ENCODE data around the gene MOB3A.

Gene MOB3A

DNA sequence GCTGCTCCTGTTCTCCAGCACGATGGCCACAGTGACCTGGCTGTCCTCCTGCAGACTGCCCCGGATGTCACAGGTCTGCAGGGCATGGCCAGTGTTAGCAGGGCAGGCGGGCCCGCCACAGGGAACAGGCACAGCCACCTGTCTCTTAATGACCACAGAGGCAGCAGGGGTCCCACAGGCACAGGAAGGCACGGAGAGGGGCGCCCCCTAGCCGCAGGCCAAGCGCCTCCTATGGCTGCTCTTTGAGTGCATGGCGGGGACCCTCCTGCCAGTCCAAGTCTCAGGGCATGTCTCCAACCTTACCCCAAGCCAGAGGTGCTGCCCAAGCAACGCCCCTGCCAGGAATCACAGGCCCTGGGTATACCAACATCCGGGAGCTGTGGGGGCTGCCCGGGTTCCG, 14.7 kb upstream of the MOB3A start:
- no peak overlapping the region for H3K4me2 ChIP-seq (ENCODE audit: insufficient read depth, low read length)
- no peak overlapping the region for H3K27ac ChIP-seq (ENCODE audit: low read length)

DNA sequence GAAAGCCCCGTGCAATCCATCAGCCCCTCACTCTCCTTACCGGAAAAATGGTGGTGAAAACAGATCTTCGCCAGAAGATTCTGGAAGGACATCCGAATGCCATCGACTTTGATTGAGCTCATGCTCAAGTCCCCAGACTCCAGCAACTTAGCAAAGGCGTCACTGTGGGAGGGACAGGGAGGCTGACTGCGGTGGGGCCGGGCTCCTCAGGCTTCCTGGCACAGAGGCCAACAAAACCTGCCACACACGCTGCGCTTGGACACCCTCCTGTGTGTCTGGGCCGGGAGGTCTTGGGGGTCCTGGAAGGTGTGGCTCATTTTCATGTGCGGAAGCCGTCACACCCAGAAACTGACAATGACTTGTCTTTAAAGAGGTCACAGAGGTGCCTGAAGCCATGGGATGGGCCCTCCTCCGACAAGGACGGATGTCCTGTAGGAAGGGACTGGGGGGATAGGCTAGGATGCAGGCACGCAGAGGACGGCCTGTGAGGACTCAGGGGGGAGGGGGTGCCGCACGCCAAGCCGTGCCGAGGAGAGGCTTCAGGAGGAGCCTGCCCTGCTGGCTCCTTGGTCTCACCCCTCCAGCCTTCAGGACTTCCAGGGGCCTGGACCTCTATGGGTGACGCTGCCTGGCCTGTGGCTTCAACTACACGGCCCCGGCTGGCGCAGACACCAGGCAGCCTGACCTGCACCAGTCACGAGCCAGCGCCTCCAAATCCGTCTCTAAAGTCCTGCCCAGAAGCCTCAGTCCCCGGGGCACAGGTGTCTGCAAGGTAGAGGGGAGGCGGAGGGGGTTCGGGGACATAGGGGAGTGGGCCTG, 13.1 kb upstream of the MOB3A start:
- no peak overlapping the region for H3K4me2 ChIP-seq (ENCODE audit: insufficient read depth, low read length)
- H3K4me1 ChIP-seq (ENCODE audit: insufficient read depth, low read length): no peaks in the 10 kb centered on the region
- no peak overlapping the region for H3K27ac ChIP-seq (ENCODE audit: low read length)
- TF ChIP-seq EZH2 (IDR thresholded peaks at IDR 0.05; ENCODE audit: borderline replicate concordance, low read depth, low read length, severe bottlenecking): no peak
- peaks cover 96% of the 10 kb centered on the region for H3K36me3 ChIP-seq (ENCODE audit: insufficient read depth, low read length)
- H3K79me2 ChIP-seq (ENCODE audit: insufficient read depth, low read length): peaks cover 24% of the 10 kb centered on the region
- H3K4me3 ChIP-seq (ENCODE audit: low read depth in 1 of 2, low read length in 2 of 2): no peak overlapping the region
- H3K27me3 ChIP-seq (ENCODE audit: insufficient read depth, low read length, poor library complexity): no peaks in the 10 kb centered on the region
- no peak for DNase-seq
- H3K9ac ChIP-seq (ENCODE audit: low read depth, low read length): no peak overlapping the region
- H3K9me3 ChIP-seq (ENCODE audit: insufficient read depth, low read length, severe bottlenecking): peaks cover 13% of the 10 kb centered on the region
- no peak for ATAC-seq (ENCODE audit: insufficient read depth, low read depth)
- H2AFZ ChIP-seq (ENCODE audit: low read depth, low read length): no peak overlapping the region
- peaks cover 17% of the 10 kb centered on the region; the same call in 1 of the 2 replicates for H4K20me1 ChIP-seq (ENCODE audit: insufficient read depth, low read length)

More for the DNA sequence above, 14.7 kb upstream of the MOB3A start:
- peaks cover 20% of the 10 kb centered on the region; the same call in 1 of the 2 replicates for H4K20me1 ChIP-seq (ENCODE audit: insufficient read depth, low read length)
- peaks cover 10% of the 10 kb centered on the region for H3K9me3 ChIP-seq (ENCODE audit: insufficient read depth, low read length, severe bottlenecking)
- H3K9ac ChIP-seq (ENCODE audit: low read depth, low read length): no peak overlapping the region
- H3K4me1 ChIP-seq (ENCODE audit: insufficient read depth, low read length): no peaks in the 10 kb centered on the region
- TF ChIP-seq, protein P1, sequence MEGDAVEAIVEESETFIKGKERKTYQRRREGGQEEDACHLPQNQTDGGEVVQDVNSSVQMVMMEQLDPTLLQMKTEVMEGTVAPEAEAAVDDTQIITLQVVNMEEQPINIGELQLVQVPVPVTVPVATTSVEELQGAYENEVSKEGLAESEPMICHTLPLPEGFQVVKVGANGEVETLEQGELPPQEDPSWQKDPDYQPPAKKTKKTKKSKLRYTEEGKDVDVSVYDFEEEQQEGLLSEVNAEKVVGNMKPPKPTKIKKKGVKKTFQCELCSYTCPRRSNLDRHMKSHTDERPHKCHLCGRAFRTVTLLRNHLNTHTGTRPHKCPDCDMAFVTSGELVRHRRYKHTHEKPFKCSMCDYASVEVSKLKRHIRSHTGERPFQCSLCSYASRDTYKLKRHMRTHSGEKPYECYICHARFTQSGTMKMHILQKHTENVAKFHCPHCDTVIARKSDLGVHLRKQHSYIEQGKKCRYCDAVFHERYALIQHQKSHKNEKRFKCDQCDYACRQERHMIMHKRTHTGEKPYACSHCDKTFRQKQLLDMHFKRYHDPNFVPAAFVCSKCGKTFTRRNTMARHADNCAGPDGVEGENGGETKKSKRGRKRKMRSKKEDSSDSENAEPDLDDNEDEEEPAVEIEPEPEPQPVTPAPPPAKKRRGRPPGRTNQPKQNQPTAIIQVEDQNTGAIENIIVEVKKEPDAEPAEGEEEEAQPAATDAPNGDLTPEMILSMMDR (IDR thresholded peaks at IDR 0.05; ENCODE audit: borderline replicate concordance, extremely low read depth, low read length, poor library complexity, severe bottlenecking): peak; percentile 19
- no peak for TF ChIP-seq EZH2 (IDR thresholded peaks at IDR 0.05; ENCODE audit: borderline replicate concordance, low read depth, low read length, severe bottlenecking)
- H3K36me3 ChIP-seq (ENCODE audit: insufficient read depth, low read length): peaks cover 98% of the 10 kb centered on the region
- H3K4me3 ChIP-seq (ENCODE audit: low read depth in 1 of 2, low read length in 2 of 2): no peak overlapping the region
- ATAC-seq (ENCODE audit: insufficient read depth, low read depth) (0 out of 3 replicates have a peak, but pooled peaks have one; percentile 34), DNase-seq (peak; percentile 15)
- no peaks in the 10 kb centered on the region for H3K27me3 ChIP-seq (ENCODE audit: insufficient read depth, low read length, poor library complexity)
- peaks cover 10% of the 10 kb centered on the region for H3K79me2 ChIP-seq (ENCODE audit: insufficient read depth, low read length)
- no peak overlapping the region for H2AFZ ChIP-seq (ENCODE audit: low read depth, low read length)

DNA sequence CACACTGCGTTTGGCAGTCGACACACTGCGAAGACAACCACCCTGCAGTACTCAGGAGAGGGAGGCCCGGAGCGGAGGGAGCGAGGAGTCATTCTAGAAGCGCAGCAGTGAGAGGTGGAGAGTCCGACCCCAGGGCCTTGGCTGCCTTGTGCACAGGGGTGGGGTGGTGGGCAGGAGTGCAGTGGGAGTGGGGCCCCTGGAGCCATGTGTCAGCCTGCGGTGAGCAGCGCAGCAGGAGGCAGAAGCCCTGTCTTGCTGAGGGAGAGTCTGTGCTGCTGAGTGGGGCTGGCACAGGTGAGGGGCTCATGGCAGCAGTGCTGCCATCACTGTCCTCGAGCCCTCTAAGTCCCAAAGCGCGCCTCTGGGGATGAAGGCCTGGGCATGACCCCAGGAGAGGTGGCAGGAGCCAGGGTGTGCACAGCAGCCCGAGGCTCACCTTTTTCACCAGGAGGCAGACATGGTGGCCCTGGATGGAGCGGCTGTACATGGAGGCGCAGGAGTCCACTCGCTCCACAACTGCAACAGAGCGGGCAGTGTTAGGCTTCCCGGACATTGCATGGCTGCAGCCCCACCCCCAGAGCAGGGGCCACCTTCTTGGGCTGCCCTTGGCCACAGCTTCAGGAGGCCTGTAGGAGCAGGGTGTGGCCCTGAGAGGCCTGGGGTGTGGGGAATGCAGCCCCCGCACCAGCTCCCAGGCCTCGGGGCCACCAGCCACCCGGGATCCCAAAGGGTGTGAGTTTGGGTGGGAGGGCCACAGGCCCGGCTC, 12.3 kb upstream of the MOB3A start:
- Histone ChIP-seq H4K20me1 (ENCODE audit: insufficient read depth, low read length) (peaks cover 19% of the 10 kb centered on the region; the same call in 1 of the 2 replicates), H3K79me2 (ENCODE audit: insufficient read depth, low read length) (peaks cover 32% of the 10 kb centered on the region)
- no peak for DNase-seq

More for the DNA sequence above, 12.3 kb upstream of the MOB3A start:
- Histone ChIP-seq H3K36me3 (ENCODE audit: insufficient read depth, low read length) (peaks cover 96% of the 10 kb centered on the region), H3K27me3 (ENCODE audit: insufficient read depth, low read length, poor library complexity) (no peaks in the 10 kb centered on the region), H3K9ac (ENCODE audit: low read depth, low read length) (no peak overlapping the region), H3K4me3 (ENCODE audit: low read depth in 1 of 2, low read length in 2 of 2) (no peak overlapping the region), H3K27ac (ENCODE audit: low read length) (no peak overlapping the region), H2AFZ (ENCODE audit: low read depth, low read length) (no peak overlapping the region), H3K4me2 (ENCODE audit: insufficient read depth, low read length) (no peak overlapping the region), H3K4me1 (ENCODE audit: insufficient read depth, low read length) (no peaks in the 10 kb centered on the region), H3K9me3 (ENCODE audit: insufficient read depth, low read length, severe bottlenecking) (peaks cover 13% of the 10 kb centered on the region)
- TF ChIP-seq, protein P1 (IDR thresholded peaks at IDR 0.05; ENCODE audit: borderline replicate concordance, extremely low read depth, low read length, poor library complexity, severe bottlenecking): no peak
- TF ChIP-seq EZH2 (IDR thresholded peaks at IDR 0.05; ENCODE audit: borderline replicate concordance, low read depth, low read length, severe bottlenecking): no peak
- no peak for ATAC-seq (ENCODE audit: insufficient read depth, low read depth)

Measured in DND-41 (cell line).